ENCODE measurements around the gene PWWP2B. TPM values are rescaled to one million over a fixed set of nuclear protein-coding genes. Genes with fewer than 3 reads are reported as not detected.

Gene PWWP2B
- total and polyA plus RNA-seq, 10 of the 15 experiments (the other 5 are each of a cell fraction or from before 2014, with no cell fraction given) = 0.04 to 0.87 (median 0.35) TPM; not detected in 4

GRCh38 chr10:132390170-132390920 is 6.7 kb upstream of the PWWP2B start:
- ChIA-PET SMC1A (ENCODE audit: uncharacterized antibody, unreplicated experiment) (no interaction called here), POLR2A (no interaction called here), CTCF (interaction anchor here (1.1 kb wide), 1 partner anchor 57 kb away, joined by 3 read pairs; no protein-coding TSS in a partner anchor), RAD21 (ENCODE audit: unreplicated experiment) (no interaction called here)
- DNase-seq (ENCODE audit: low read depth, low spot score) = no peak
- no peak overlapping the region for H3K4me3 ChIP-seq
- BruUV-seq (replicated peaks) = no TSS peak
- H3K9me3 ChIP-seq (replicated peaks; ENCODE audit: control insufficient read depth, insufficient read depth, low read length) = no peaks in the 10 kb centered on the region
- H3K36me3 ChIP-seq (ENCODE audit: control insufficient read depth in 2 of 2, insufficient read depth in 2 of 2, low read length in 1 of 2) = no peaks in the 10 kb centered on the region
- H3K27me3 ChIP-seq (replicated peaks in 1 of 2; ENCODE audit: control insufficient read depth in 2 of 2, insufficient read depth in 2 of 2, low read length in 1 of 2) = no peaks in the 10 kb centered on the region; a peak in 2 of 4 replicates
- no peaks in the 10 kb centered on the region for H3K79me2 ChIP-seq (ENCODE audit: control insufficient read depth, insufficient read depth, low read length)
- H3K4me2 ChIP-seq (ENCODE audit: control insufficient read depth, insufficient read depth) = no peak overlapping the region
- H3K27ac ChIP-seq (ENCODE audit: control insufficient read depth, insufficient read depth) = no peak overlapping the region
- intact Hi-C loops (cut with micrococcal nuclease; ENCODE audit: unreplicated experiment) = no loop called here
- H3K4me1 ChIP-seq (ENCODE audit: control insufficient read depth, insufficient read depth, low read length) = no peaks in the 10 kb centered on the region; the same call in 1 of the 2 replicates
- no peak overlapping the region for H3K9ac ChIP-seq (ENCODE audit: control insufficient read depth, insufficient read depth, low read length)
- no peak for FAIRE-seq
- H4K20me1 ChIP-seq (ENCODE audit: control insufficient read depth, insufficient read depth) = no peaks in the 10 kb centered on the region
- in situ Hi-C loops (cut with MboI) = no loop called here
- H2AFZ ChIP-seq (ENCODE audit: control insufficient read depth, low read depth, low read length) = no peak overlapping the region
- WGBS (ENCODE audit: insufficient coverage, insufficient replicate concordance, low lambda C conversion rate, missing lambda C conversion rate) = 57% methylated on average over 8 of the region's 8 CpGs
- no peak for ATAC-seq
- TF ChIP-seq HSF1 (IDR thresholded peaks at IDR 0.05; ENCODE audit: low read depth, low read length) (no peak), NFYA (IDR thresholded peaks at IDR 0.05; ENCODE audit: borderline replicate concordance, low read depth, low read length) (no peak), GATAD2B (conservative IDR thresholded peaks at IDR 0.05; ENCODE audit: low read depth) (no peak), SREBF2 (IDR thresholded peaks at IDR 0.05; ENCODE audit: low read length) (no peak), USF2 (IDR thresholded peaks at IDR 0.05; ENCODE audit: borderline replicate concordance, low read depth, low read length) (no peak), MXI1 (IDR thresholded peaks at IDR 0.05; ENCODE audit: low read depth, low read length) (no peak), STAT1 (conservative IDR thresholded peaks at IDR 0.05) (no peak), JUND (IDR thresholded peaks at IDR 0.05; ENCODE audit: low read depth, low read length) (no peak), PML (IDR thresholded peaks at IDR 0.05; ENCODE audit: low read length) (no peak), CBX5 (IDR thresholded peaks at IDR 0.05; ENCODE audit: low read depth) (no peak), CTCF (IDR thresholded peaks at IDR 0.05 in 2 of 3, conservative IDR thresholded peaks at IDR 0.05 in 1 of 3; ENCODE audit: control insufficient read depth in 2 of 3, extremely low read depth in 1 of 3, insufficient read depth in 1 of 3, low read depth in 3 of 3, low read length in 3 of 3) (no peak), NBN (IDR thresholded peaks at IDR 0.05) (no peak), RB1 (IDR thresholded peaks at IDR 0.05; ENCODE audit: borderline replicate concordance) (no peak), SMC3 (IDR thresholded peaks at IDR 0.05; ENCODE audit: borderline replicate concordance, low read length) (no peak)
- TF ChIP-seq, protein P1, sequence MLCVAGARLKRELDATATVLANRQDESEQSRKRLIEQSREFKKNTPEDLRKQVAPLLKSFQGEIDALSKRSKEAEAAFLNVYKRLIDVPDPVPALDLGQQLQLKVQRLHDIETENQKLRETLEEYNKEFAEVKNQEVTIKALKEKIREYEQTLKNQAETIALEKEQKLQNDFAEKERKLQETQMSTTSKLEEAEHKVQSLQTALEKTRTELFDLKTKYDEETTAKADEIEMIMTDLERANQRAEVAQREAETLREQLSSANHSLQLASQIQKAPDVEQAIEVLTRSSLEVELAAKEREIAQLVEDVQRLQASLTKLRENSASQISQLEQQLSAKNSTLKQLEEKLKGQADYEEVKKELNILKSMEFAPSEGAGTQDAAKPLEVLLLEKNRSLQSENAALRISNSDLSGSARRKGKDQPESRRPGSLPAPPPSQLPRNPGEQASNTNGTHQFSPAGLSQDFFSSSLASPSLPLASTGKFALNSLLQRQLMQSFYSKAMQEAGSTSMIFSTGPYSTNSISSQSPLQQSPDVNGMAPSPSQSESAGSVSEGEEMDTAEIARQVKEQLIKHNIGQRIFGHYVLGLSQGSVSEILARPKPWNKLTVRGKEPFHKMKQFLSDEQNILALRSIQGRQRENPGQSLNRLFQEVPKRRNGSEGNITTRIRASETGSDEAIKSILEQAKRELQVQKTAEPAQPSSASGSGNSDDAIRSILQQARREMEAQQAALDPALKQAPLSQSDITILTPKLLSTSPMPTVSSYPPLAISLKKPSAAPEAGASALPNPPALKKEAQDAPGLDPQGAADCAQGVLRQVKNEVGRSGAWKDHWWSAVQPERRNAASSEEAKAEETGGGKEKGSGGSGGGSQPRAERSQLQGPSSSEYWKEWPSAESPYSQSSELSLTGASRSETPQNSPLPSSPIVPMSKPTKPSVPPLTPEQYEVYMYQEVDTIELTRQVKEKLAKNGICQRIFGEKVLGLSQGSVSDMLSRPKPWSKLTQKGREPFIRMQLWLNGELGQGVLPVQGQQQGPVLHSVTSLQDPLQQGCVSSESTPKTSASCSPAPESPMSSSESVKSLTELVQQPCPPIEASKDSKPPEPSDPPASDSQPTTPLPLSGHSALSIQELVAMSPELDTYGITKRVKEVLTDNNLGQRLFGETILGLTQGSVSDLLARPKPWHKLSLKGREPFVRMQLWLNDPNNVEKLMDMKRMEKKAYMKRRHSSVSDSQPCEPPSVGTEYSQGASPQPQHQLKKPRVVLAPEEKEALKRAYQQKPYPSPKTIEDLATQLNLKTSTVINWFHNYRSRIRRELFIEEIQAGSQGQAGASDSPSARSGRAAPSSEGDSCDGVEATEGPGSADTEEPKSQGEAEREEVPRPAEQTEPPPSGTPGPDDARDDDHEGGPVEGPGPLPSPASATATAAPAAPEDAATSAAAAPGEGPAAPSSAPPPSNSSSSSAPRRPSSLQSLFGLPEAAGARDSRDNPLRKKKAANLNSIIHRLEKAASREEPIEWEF (IDR thresholded peaks at IDR 0.05; ENCODE audit: insufficient replicate concordance, low read depth, low read length) = no peak
